ENCODE data around the gene LMBR1. TPM values are rescaled to one million over a fixed set of nuclear protein-coding genes. Genes with fewer than 3 reads are reported as not detected.

LMBR1 gene
- total and polyA plus RNA-seq, 5 donors from 2014 or later: 35.7 to 71.9 (median 39.9) TPM

- no peak overlapping the region for H3K4me3 ChIP-seq (ENCODE audit: low read depth, low read length)
- no peaks in the 10 kb centered on the region for H3K4me1 ChIP-seq (ENCODE audit: control insufficient read depth, insufficient read depth, low read length, poor library complexity, severe bottlenecking)
- no peak overlapping the region for H3K4me3 Mint-ChIP-seq
- no peak overlapping the region for H3K27ac ChIP-seq (ENCODE audit: insufficient read depth, low read length, poor library complexity, severe bottlenecking)
- peaks cover 7% of the 10 kb centered on the region for H3K36me3 ChIP-seq (ENCODE audit: control insufficient read depth, insufficient read depth, low read length)
- no peaks in the 10 kb centered on the region for H3K27me3 Mint-ChIP-seq
- peaks cover 0 to 2% (median 0%) of the 10 kb centered on the region in 7 donors for H3K9me3 Mint-ChIP-seq
- DNase-seq (no peak), ATAC-seq (ENCODE audit: low read depth in 2 of 2) (no peak)
- peaks cover 0 to 7% (median 2%) of the 10 kb centered on the region in 4 donors for H3K4me1 Mint-ChIP-seq
- no peaks in the 10 kb centered on the region for H3K9me3 ChIP-seq (ENCODE audit: control insufficient read depth in 2 of 2, low read length in 2 of 2)
- no peaks in the 10 kb centered on the region for H3K27me3 ChIP-seq (ENCODE audit: control insufficient read depth, insufficient read depth, low read length)
- peaks cover 15% of the 10 kb centered on the region for H3K36me3 Mint-ChIP-seq
- no peak overlapping the region for H3K27ac Mint-ChIP-seq
These were observed 102.7 kb downstream of the LMBR1 start for GRCh38 chr7:156790264-156790663.

- peaks cover 0 to 2% (median 0%) of the 10 kb centered on the region in 7 donors for H3K9me3 Mint-ChIP-seq
- peak overlapping the region in 1 of 3 donors; percentile 62 for H3K27ac Mint-ChIP-seq
- Histone ChIP-seq H3K27me3 (ENCODE audit: control insufficient read depth, insufficient read depth, low read length) (no peaks in the 10 kb centered on the region), H3K4me1 (ENCODE audit: control insufficient read depth, insufficient read depth, low read length, poor library complexity, severe bottlenecking) (no peaks in the 10 kb centered on the region), H3K36me3 (ENCODE audit: control insufficient read depth, insufficient read depth, low read length) (peaks cover 8% of the 10 kb centered on the region), H3K4me3 (ENCODE audit: low read depth, low read length) (no peak overlapping the region), H3K27ac (ENCODE audit: insufficient read depth, low read length, poor library complexity, severe bottlenecking) (no peak overlapping the region), H3K9me3 (ENCODE audit: control insufficient read depth in 2 of 2, low read length in 2 of 2) (no peaks in the 10 kb centered on the region)
- no peak overlapping the region for H3K4me3 Mint-ChIP-seq
- no peaks in the 10 kb centered on the region for H3K27me3 Mint-ChIP-seq
- H3K36me3 Mint-ChIP-seq: peaks cover 30% of the 10 kb centered on the region
- peaks cover 0 to 11% (median 6%) of the 10 kb centered on the region in 4 donors for H3K4me1 Mint-ChIP-seq
- DNase-seq: no peak
- no peak for ATAC-seq (ENCODE audit: low read depth in 2 of 2)
These were observed 106.9 kb downstream of the LMBR1 start for GRCh38 chr7:156785998-156786543.

GRCh38 chr7:156783864-156784263 lies 109.1 kb downstream of the LMBR1 start:
- Histone ChIP-seq H3K9me3 (ENCODE audit: control insufficient read depth in 2 of 2, low read length in 2 of 2) (no peaks in the 10 kb centered on the region), H3K4me1 (ENCODE audit: control insufficient read depth, insufficient read depth, low read length, poor library complexity, severe bottlenecking) (no peaks in the 10 kb centered on the region), H3K27ac (ENCODE audit: insufficient read depth, low read length, poor library complexity, severe bottlenecking) (no peak overlapping the region), H3K27me3 (ENCODE audit: control insufficient read depth, insufficient read depth, low read length) (no peaks in the 10 kb centered on the region), H3K36me3 (ENCODE audit: control insufficient read depth, insufficient read depth, low read length) (peaks cover 8% of the 10 kb centered on the region), H3K4me3 (ENCODE audit: low read depth, low read length) (no peak overlapping the region)
- Mint-ChIP-seq H3K9me3 (peaks cover 0 to 2% (median 0%) of the 10 kb centered on the region in 7 donors), H3K27me3 (no peaks in the 10 kb centered on the region), H3K27ac (no peak overlapping the region), H3K36me3 (peaks cover 30% of the 10 kb centered on the region), H3K4me3 (no peak overlapping the region), H3K4me1 (peaks cover 0 to 17% (median 11%) of the 10 kb centered on the region in 4 donors)
- DNase-seq (no peak), ATAC-seq (ENCODE audit: low read depth in 2 of 2) (no peak)

GRCh38 chr7:156781972-156782371 lies 111.0 kb downstream of the LMBR1 start:
- Mint-ChIP-seq H3K4me1 (peaks cover 11 to 27% (median 23%) of the 10 kb centered on the region in 4 donors), H3K4me3 (no peak overlapping the region), H3K36me3 (peaks cover 33% of the 10 kb centered on the region), H3K27ac (no peak overlapping the region), H3K9me3 (peaks cover 0 to 3% (median 0%) of the 10 kb centered on the region in 7 donors), H3K27me3 (no peaks in the 10 kb centered on the region)
- H3K9me3 ChIP-seq (ENCODE audit: control insufficient read depth in 2 of 2, low read length in 2 of 2): no peaks in the 10 kb centered on the region
- peaks cover 8% of the 10 kb centered on the region for H3K36me3 ChIP-seq (ENCODE audit: control insufficient read depth, insufficient read depth, low read length)
- ATAC-seq (ENCODE audit: low read depth in 2 of 2) (no peak), DNase-seq (no peak)
- H3K27me3 ChIP-seq (ENCODE audit: control insufficient read depth, insufficient read depth, low read length): no peaks in the 10 kb centered on the region
- no peaks in the 10 kb centered on the region for H3K4me1 ChIP-seq (ENCODE audit: control insufficient read depth, insufficient read depth, low read length, poor library complexity, severe bottlenecking)
- no peak overlapping the region for H3K27ac ChIP-seq (ENCODE audit: insufficient read depth, low read length, poor library complexity, severe bottlenecking)
- H3K4me3 ChIP-seq (ENCODE audit: low read depth, low read length): no peak overlapping the region

- H3K4me1 ChIP-seq (ENCODE audit: control insufficient read depth, insufficient read depth, low read length, poor library complexity, severe bottlenecking): no peaks in the 10 kb centered on the region
- peaks cover 8% of the 10 kb centered on the region for H3K36me3 ChIP-seq (ENCODE audit: control insufficient read depth, insufficient read depth, low read length)
- H3K9me3 ChIP-seq (ENCODE audit: control insufficient read depth in 2 of 2, low read length in 2 of 2): no peaks in the 10 kb centered on the region
- no peak overlapping the region for H3K27ac ChIP-seq (ENCODE audit: insufficient read depth, low read length, poor library complexity, severe bottlenecking)
- Mint-ChIP-seq H3K4me3 (no peak overlapping the region), H3K36me3 (peaks cover 39% of the 10 kb centered on the region), H3K27me3 (no peaks in the 10 kb centered on the region), H3K27ac (peak overlapping the region in 1 of 3 donors; percentile 6), H3K9me3 (peaks cover 0 to 3% (median 0%) of the 10 kb centered on the region in 7 donors), H3K4me1 (peaks cover 11 to 32% (median 23%) of the 10 kb centered on the region in 4 donors)
- H3K27me3 ChIP-seq (ENCODE audit: control insufficient read depth, insufficient read depth, low read length): no peaks in the 10 kb centered on the region
- no peak overlapping the region for H3K4me3 ChIP-seq (ENCODE audit: low read depth, low read length)
- DNase-seq: peak in 1 of 3 donors; percentile 39
- ATAC-seq (ENCODE audit: low read depth in 2 of 2): peak in 1 of 2 donors; percentile 37
These were observed 112.1 kb downstream of the LMBR1 start for GRCh38 chr7:156780724-156781455.

GRCh38 chr7:156778668-156779067 lies 114.3 kb downstream of the LMBR1 start:
- no peak for DNase-seq
- H3K9me3 ChIP-seq (ENCODE audit: control insufficient read depth in 2 of 2, low read length in 2 of 2): no peaks in the 10 kb centered on the region
- H3K27me3 ChIP-seq (ENCODE audit: control insufficient read depth, insufficient read depth, low read length): no peaks in the 10 kb centered on the region
- H3K36me3 ChIP-seq (ENCODE audit: control insufficient read depth, insufficient read depth, low read length): no peaks in the 10 kb centered on the region
- H3K4me3 Mint-ChIP-seq: no peak overlapping the region
- H3K4me1 ChIP-seq (ENCODE audit: control insufficient read depth, insufficient read depth, low read length, poor library complexity, severe bottlenecking): no peaks in the 10 kb centered on the region
- no peak overlapping the region for H3K27ac Mint-ChIP-seq
- ATAC-seq (ENCODE audit: low read depth in 2 of 2): no peak
- peaks cover 18 to 34% (median 23%) of the 10 kb centered on the region in 4 donors for H3K4me1 Mint-ChIP-seq
- H3K27me3 Mint-ChIP-seq: no peaks in the 10 kb centered on the region
- peaks cover 31% of the 10 kb centered on the region for H3K36me3 Mint-ChIP-seq
- peaks cover 0 to 3% (median 0%) of the 10 kb centered on the region in 7 donors for H3K9me3 Mint-ChIP-seq
- no peak overlapping the region for H3K4me3 ChIP-seq (ENCODE audit: low read depth, low read length)
- H3K27ac ChIP-seq (ENCODE audit: insufficient read depth, low read length, poor library complexity, severe bottlenecking): no peak overlapping the region

- ATAC-seq (ENCODE audit: low read depth in 2 of 2) (no peak), DNase-seq (no peak)
- H3K4me3 ChIP-seq (ENCODE audit: low read depth, low read length): no peak overlapping the region
- Mint-ChIP-seq H3K36me3 (peaks cover 32% of the 10 kb centered on the region), H3K4me3 (no peak overlapping the region), H3K4me1 (peaks cover 22 to 38% (median 24%) of the 10 kb centered on the region in 4 donors), H3K27ac (no peak overlapping the region), H3K27me3 (no peaks in the 10 kb centered on the region), H3K9me3 (peaks cover 0 to 3% (median 0%) of the 10 kb centered on the region in 7 donors)
- H3K27ac ChIP-seq (ENCODE audit: insufficient read depth, low read length, poor library complexity, severe bottlenecking): no peak overlapping the region
- no peaks in the 10 kb centered on the region for H3K9me3 ChIP-seq (ENCODE audit: control insufficient read depth in 2 of 2, low read length in 2 of 2)
- no peaks in the 10 kb centered on the region for H3K27me3 ChIP-seq (ENCODE audit: control insufficient read depth, insufficient read depth, low read length)
- H3K36me3 ChIP-seq (ENCODE audit: control insufficient read depth, insufficient read depth, low read length): no peaks in the 10 kb centered on the region
- no peaks in the 10 kb centered on the region for H3K4me1 ChIP-seq (ENCODE audit: control insufficient read depth, insufficient read depth, low read length, poor library complexity, severe bottlenecking)
These were observed 114.8 kb downstream of the LMBR1 start for GRCh38 chr7:156778201-156778600.
